ENCODE data around the gene SLC6A1.
A peak's percentile ranks its signal among the peaks of the same experiment; 100 is the strongest.

The SLC6A1 gene

GRCh38 chr3:10978956-10979355 lies 13.6 kb upstream of the SLC6A1 start:
- TF ChIP-seq CTCF (conservative IDR thresholded peaks at IDR 0.05) = no peak
- H3K27ac ChIP-seq = no peak overlapping the region

GRCh38 chr3:10980312-10980711 lies 12.2 kb upstream of the SLC6A1 start:
- H3K27ac ChIP-seq = no peak overlapping the region
- no peak for TF ChIP-seq CTCF (conservative IDR thresholded peaks at IDR 0.05)

GRCh38 chr3:10981031-10981430 lies 11.5 kb upstream of the SLC6A1 start:
- TF ChIP-seq CTCF (conservative IDR thresholded peaks at IDR 0.05) = no peak
- H3K27ac ChIP-seq = no peak overlapping the region

GRCh38 chr3:10981961-10982360 lies 10.6 kb upstream of the SLC6A1 start:
- no peak overlapping the region for H3K27ac ChIP-seq
- TF ChIP-seq CTCF (conservative IDR thresholded peaks at IDR 0.05) = no peak

- no peak for TF ChIP-seq CTCF (conservative IDR thresholded peaks at IDR 0.05)
- peak overlapping the region; percentile 19; the same call in 1 of the 2 replicates for H3K27ac ChIP-seq
These were observed 9.8 kb upstream of the SLC6A1 start for GRCh38 chr3:10982782-10983181.

- TF ChIP-seq CTCF (conservative IDR thresholded peaks at IDR 0.05) = peak; percentile 95
- peak overlapping the region; percentile 19; the same call in 1 of the 2 replicates for H3K27ac ChIP-seq
These were observed 9.2 kb upstream of the SLC6A1 start for GRCh38 chr3:10983219-10983916.

GRCh38 chr3:10984371-10984896 lies 8.1 kb upstream of the SLC6A1 start:
- TF ChIP-seq CTCF (conservative IDR thresholded peaks at IDR 0.05) = no peak

More at GRCh38 chr3:10984371-10984896, 8.1 kb upstream of the SLC6A1 start:
- H3K27ac ChIP-seq = no peak overlapping the region

Measured in VCaP (cell line).